ENCODE results near the gene OR10A6. TPM values are rescaled to one million over a fixed set of nuclear protein-coding genes. Genes with fewer than 3 reads are reported as not detected.

The OR10A6 gene
- total RNA-seq: not detected

- in situ Hi-C loops (cut with MboI; ENCODE audit: low pct_ligation_motif_present in 1 of 4, low pct_unique_long_range_greater_than_20kb in 1 of 4, low sequenced_read_pairs in 3 of 4): no loop called here
Measured at GRCh38 chr11:7931168-7931567, at the start of gene OR10A6. Gene OR10A6, minus strand, starts transcription at chr11:7931268. Its CDS starts 2,606 bp downstream, at chr11:7928662.

GRCh38 chr11:7977232-7977917 is 46.3 kb upstream of the OR10A6 start:
- DNase-seq: no peak
- Histone ChIP-seq H3K4me3 (no peak overlapping the region), H3K36me3 (no peaks in the 10 kb centered on the region), H3K9me3 (no peaks in the 10 kb centered on the region), H3K4me1 (no peaks in the 10 kb centered on the region), H3K27me3 (no peaks in the 10 kb centered on the region), H3K27ac (no peak overlapping the region)
- TF ChIP-seq POLR2A (IDR thresholded peaks at IDR 0.05): no peak
- no peak for TF ChIP-seq EP300 (IDR thresholded peaks at IDR 0.05; ENCODE audit: low read depth)
- TF ChIP-seq POLR2AphosphoS5 (IDR thresholded peaks at IDR 0.05): no peak
- intact Hi-C loops (cut with DNase I; ENCODE audit: low total_unique reads): no loop called here
- 37 to 58% methylated on average over 2 to 5 of the region's 5 CpGs for WGBS, 2 donors (ENCODE audit: low coverage in 1 of 2)
- in situ Hi-C loops (cut with MboI; ENCODE audit: low pct_ligation_motif_present in 1 of 4, low pct_unique_long_range_greater_than_20kb in 1 of 4, low sequenced_read_pairs in 3 of 4): no loop called here

More at GRCh38 chr11:7931168-7931567, at the start of gene OR10A6:
- H3K9me3 ChIP-seq: no peaks in the 10 kb centered on the region
- peaks cover 2% of the 10 kb centered on the region for H3K27me3 ChIP-seq
- no peaks in the 10 kb centered on the region for H3K36me3 ChIP-seq
- no peak for DNase-seq
- H3K27ac ChIP-seq: no peak within 1 kb of the TSS
- 66 to 80% methylated on average over 1 to 4 of the region's 4 CpGs for WGBS, 2 donors (ENCODE audit: low coverage in 1 of 2)
- H3K4me1 ChIP-seq: no peaks in the 10 kb centered on the region
- intact Hi-C loops (cut with DNase I; ENCODE audit: low total_unique reads): no loop called here
- H3K4me3 ChIP-seq: no peak within 1 kb of the TSS
- no peak for TF ChIP-seq POLR2AphosphoS5 (IDR thresholded peaks at IDR 0.05)
- TF ChIP-seq CTCF (IDR thresholded peaks at IDR 0.05): no peak
- no peak for TF ChIP-seq POLR2A (IDR thresholded peaks at IDR 0.05)
- TF ChIP-seq EP300 (IDR thresholded peaks at IDR 0.05; ENCODE audit: low read depth): no peak

- 58 to 73% methylated on average over 2 of the region's 2 CpGs for WGBS, 2 donors (ENCODE audit: low coverage in 1 of 2)
- intact Hi-C loops (cut with DNase I; ENCODE audit: low total_unique reads): no loop called here
Measured at GRCh38 chr11:7974668-7975067, 43.6 kb upstream of the OR10A6 start.

GRCh38 chr11:7973011-7973410 is 41.9 kb upstream of the OR10A6 start:
- Histone ChIP-seq H3K9me3 (no peaks in the 10 kb centered on the region), H3K27ac (no peak overlapping the region), H3K4me3 (no peak overlapping the region), H3K4me1 (no peaks in the 10 kb centered on the region), H3K27me3 (no peaks in the 10 kb centered on the region), H3K36me3 (no peaks in the 10 kb centered on the region)
- TF ChIP-seq EP300 (IDR thresholded peaks at IDR 0.05; ENCODE audit: low read depth) (no peak), POLR2A (IDR thresholded peaks at IDR 0.05) (no peak), POLR2AphosphoS5 (IDR thresholded peaks at IDR 0.05) (no peak), CTCF (IDR thresholded peaks at IDR 0.05) (no peak)
- intact Hi-C loops (cut with DNase I; ENCODE audit: low total_unique reads): no loop called here
- in situ Hi-C loops (cut with MboI; ENCODE audit: low pct_ligation_motif_present in 1 of 4, low pct_unique_long_range_greater_than_20kb in 1 of 4, low sequenced_read_pairs in 3 of 4): no loop called here
- no peak for DNase-seq
- WGBS, 2 donors (ENCODE audit: low coverage in 1 of 2): 82 to 89% methylated on average over 5 of the region's 5 CpGs

More at GRCh38 chr11:7974668-7975067, 43.6 kb upstream of the OR10A6 start:
- TF ChIP-seq EP300 (IDR thresholded peaks at IDR 0.05; ENCODE audit: low read depth): no peak
- TF ChIP-seq POLR2A (IDR thresholded peaks at IDR 0.05): no peak
- TF ChIP-seq POLR2AphosphoS5 (IDR thresholded peaks at IDR 0.05): no peak
- TF ChIP-seq CTCF (IDR thresholded peaks at IDR 0.05): no peak
- Histone ChIP-seq H3K27ac (no peak overlapping the region), H3K36me3 (no peaks in the 10 kb centered on the region), H3K4me1 (no peaks in the 10 kb centered on the region), H3K27me3 (no peaks in the 10 kb centered on the region), H3K9me3 (no peaks in the 10 kb centered on the region), H3K4me3 (no peak overlapping the region)
- in situ Hi-C loops (cut with MboI; ENCODE audit: low pct_ligation_motif_present in 1 of 4, low pct_unique_long_range_greater_than_20kb in 1 of 4, low sequenced_read_pairs in 3 of 4): no loop called here
- no peak for DNase-seq

- H3K9me3 ChIP-seq: no peaks in the 10 kb centered on the region
- no peak for TF ChIP-seq POLR2A (IDR thresholded peaks at IDR 0.05)
- TF ChIP-seq POLR2AphosphoS5 (IDR thresholded peaks at IDR 0.05): no peak
- no peak for TF ChIP-seq EP300 (IDR thresholded peaks at IDR 0.05; ENCODE audit: low read depth)
- no peak for TF ChIP-seq CTCF (IDR thresholded peaks at IDR 0.05)
- in situ Hi-C loops (cut with MboI; ENCODE audit: low pct_ligation_motif_present in 1 of 4, low pct_unique_long_range_greater_than_20kb in 1 of 4, low sequenced_read_pairs in 3 of 4): no loop called here
Measured at GRCh38 chr11:7971846-7972245, 40.8 kb upstream of the OR10A6 start.

More at GRCh38 chr11:7971846-7972245, 40.8 kb upstream of the OR10A6 start:
- H3K27ac ChIP-seq: no peak overlapping the region
- H3K4me1 ChIP-seq: no peaks in the 10 kb centered on the region
- H3K4me3 ChIP-seq: no peak overlapping the region
- no peak for DNase-seq
- no peaks in the 10 kb centered on the region for H3K27me3 ChIP-seq
- no peaks in the 10 kb centered on the region for H3K36me3 ChIP-seq
- intact Hi-C loops (cut with DNase I; ENCODE audit: low total_unique reads): no loop called here

All from transverse colon (tissue), 4 donors.